CD14-positive monocyte (primary cell): ENCODE measurements around the gene ARMC8. TPM values are rescaled to one million over a fixed set of nuclear protein-coding genes. Genes with fewer than 3 reads are reported as not detected.

Source experiments
- DNase-seq, 3 donors: peaks; one replicate each; pipeline ENCODE4 v3.0.0-alpha.2; 2011 to 2022
- H2AFZ ChIP-seq: 2 replicates; pipeline ENCODE4 v1.6.0; 2012; ENCODE audit warnings: mild to moderate bottlenecking, low read depth, low read length, inconsistent platforms; ENCODE audit not compliant: insufficient read depth, poor library complexity, severe bottlenecking
- H3K27ac ChIP-seq, 2 donors: 1 replicate in 1 of 2; 2 replicates in 1 of 2; pipeline ENCODE4 v1.5.1; 2012 to 2013; ENCODE audit warnings: low read length in 2 of 2, control low read depth in 1 of 2, inconsistent platforms in 1 of 2, low read depth in 1 of 2, mild to moderate bottlenecking in 1 of 2
- H3K27me3 ChIP-seq, 2 donors: one replicate each; pipeline versions ENCODE4 v1.6.0 to v1.6.1; 2011 to 2013; ENCODE audit warnings: low read length in 2 of 2; ENCODE audit not compliant: control insufficient read depth in 2 of 2, insufficient read depth in 2 of 2
- H3K36me3 ChIP-seq, 2 donors: replicated peaks in 1 of 2; 1 replicate in 1 of 2; 2 replicates in 1 of 2; pipeline versions ENCODE4 v1.5.1 to v1.6.1; 2012 to 2013; ENCODE audit warnings: low read length in 2 of 2, control low read depth in 1 of 2, inconsistent platforms in 1 of 2, mild to moderate bottlenecking in 1 of 2; ENCODE audit not compliant: insufficient read depth in 2 of 2, control insufficient read depth in 1 of 2
- H3K4me1 ChIP-seq, 2 donors: 1 replicate in 1 of 2; 2 replicates in 1 of 2; pipeline versions ENCODE4 v1.5.1 to v1.6.1; 2012 to 2013; ENCODE audit warnings: low read length in 2 of 2, control low read depth in 1 of 2, inconsistent platforms in 1 of 2, mild to moderate bottlenecking in 1 of 2, moderate library complexity in 1 of 2; ENCODE audit not compliant: insufficient read depth in 2 of 2, control insufficient read depth in 1 of 2
- H3K4me2 ChIP-seq: replicated peaks from 2 replicates; pipeline ENCODE3; 2012; ENCODE audit warnings: low read length, moderate library complexity, mild to moderate bottlenecking; ENCODE audit not compliant: poor library complexity, severe bottlenecking; ENCODE audit errors: extremely low read depth
- H3K4me3 ChIP-seq, 3 experiments: fragments of 200-600 bp in 1 of 3; sonication (generic) in 1 of 3; replicated peaks in 1 of 3; 1 replicate in 2 of 3; 2 replicates in 1 of 3; pipeline ENCODE4 v1.5.1; 2011 to 2013; ENCODE audit warnings: low read length in 3 of 3, mild to moderate bottlenecking in 3 of 3, control low read depth in 2 of 3, low read depth in 2 of 3, inconsistent platforms in 1 of 3, moderate library complexity in 1 of 3
- H3K79me2 ChIP-seq: 2 replicates; pipeline ENCODE4 v1.6.0; 2012; ENCODE audit warnings: mild to moderate bottlenecking, control low read depth, inconsistent platforms, low read length, moderate library complexity; ENCODE audit not compliant: insufficient read depth
- H3K9ac ChIP-seq: 2 replicates; pipeline ENCODE4 v1.6.0; 2017; ENCODE audit warnings: low read length, mild to moderate bottlenecking; ENCODE audit not compliant: insufficient read depth, poor library complexity, severe bottlenecking
- H3K9me3 ChIP-seq, 2 donors: replicated peaks in 1 of 2; 1 replicate in 1 of 2; 2 replicates in 1 of 2; pipeline versions ENCODE4 v1.5.1 to v1.6.1; 2012 to 2013; ENCODE audit warnings: low read length in 2 of 2, control low read depth in 1 of 2; ENCODE audit not compliant: control insufficient read depth in 1 of 2, insufficient read depth in 1 of 2
- H4K20me1 ChIP-seq: 2 replicates; pipeline ENCODE4 v1.6.0; 2012; ENCODE audit warnings: mild to moderate bottlenecking, low read length, control low read depth, moderate library complexity; ENCODE audit not compliant: insufficient read depth
- H3K27ac Mint-ChIP-seq, 7 donors: one replicate each; pipeline ENCODE4 v1.8.0; 2020; ENCODE audit warnings: mild to moderate bottlenecking in 7 of 7, mixed read lengths in 7 of 7, moderate library complexity in 6 of 7, inconsistent platforms in 2 of 7
- H3K27me3 Mint-ChIP-seq, 3 donors: one replicate each; pipeline ENCODE4 v1.8.0; 2021 to 2022; ENCODE audit warnings: low read depth in 3 of 3, mild to moderate bottlenecking in 3 of 3, mixed read lengths in 3 of 3, moderate library complexity in 3 of 3, inconsistent platforms in 1 of 3
- H3K36me3 Mint-ChIP-seq, 2 donors: one replicate each; pipeline ENCODE4 v1.8.0; 2020; ENCODE audit warnings: mixed read lengths in 2 of 2, inconsistent platforms in 1 of 2, mild to moderate bottlenecking in 1 of 2
- H3K4me1 Mint-ChIP-seq: one replicate; pipeline ENCODE4 v1.8.0; 2020; ENCODE audit warnings: mild to moderate bottlenecking, mixed read lengths
- H3K4me3 Mint-ChIP-seq, 2 donors: one replicate each; pipeline ENCODE4 v1.8.0; 2020; ENCODE audit warnings: mild to moderate bottlenecking in 2 of 2, mixed read lengths in 2 of 2, moderate library complexity in 1 of 2
- H3K9me3 Mint-ChIP-seq, 7 donors: one replicate each; pipeline ENCODE4 v1.8.0; 2020 to 2022; ENCODE audit warnings: mixed read lengths in 7 of 7, mild to moderate bottlenecking in 6 of 7, moderate library complexity in 6 of 7, inconsistent platforms in 2 of 7
- CTCF ChIP-seq: fragments of 200-600 bp; IDR thresholded peaks from one replicate; pipeline ENCODE4 v1.8.0; 2022; ENCODE audit warnings: antibody characterized with exemption, mild to moderate bottlenecking
- WGBS: methylation state at CpG from one replicate; pipeline ENCODE4 v1.1.5; 2013; ENCODE audit warnings: missing lambda C conversion rate; ENCODE audit not compliant: insufficient coverage; 5-methylcytosine and 5-hydroxymethylcytosine counted together
- intact Hi-C, 2 donors: fragments of 100-400 bp; cut with micrococcal nuclease; formaldehyde crosslinking; loops; one replicate each; pipeline versions ENCODE4 v1.15.0 to v1.15.1; 2023
- polyA plus RNA-seq, 3 donors: library from polyadenylated mRNA; depleted of rRNA in 1 of 3; unstranded in 2 of 3; stranded (reverse) in 1 of 3; fragments of 300-500 nt in 2 of 3; fragments of >200 nt in 1 of 3; fragmentation: Illumina TruSeq in 2 of 3; gene quantifications; 1 replicate in 2 of 3; 2 replicates in 1 of 3; pipeline ENCODE4 v1.2.3, GENCODE V29; 2012 to 2021

ARMC8 gene
- polyA plus RNA-seq, 3 donors: 34.3 to 43.9 (median 42.0) TPM

DNA sequence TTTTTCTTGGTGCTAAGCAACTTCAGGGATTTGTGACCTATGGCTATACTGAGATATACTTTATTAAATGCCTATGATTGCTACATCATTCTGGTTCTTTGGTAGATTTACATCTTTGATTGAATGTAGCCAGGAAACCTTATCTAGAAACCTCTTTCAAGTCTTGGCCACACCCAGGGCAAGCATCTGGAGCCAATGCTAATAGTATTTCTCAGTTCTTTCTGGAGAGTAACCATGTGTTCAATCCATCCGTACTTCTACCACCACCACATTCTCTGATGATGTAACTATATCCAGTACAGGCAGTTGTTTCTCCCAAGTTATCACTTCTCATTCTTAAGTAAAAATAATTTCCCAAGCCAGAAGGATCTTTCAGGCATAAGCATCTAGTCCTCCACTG, 73.5 kb downstream of the ARMC8 start:
- H3K4me3 ChIP-seq: no peak overlapping the region
- H3K27ac ChIP-seq: no peak overlapping the region
- no peak overlapping the region for H2AFZ ChIP-seq
- no peak for TF ChIP-seq CTCF
- no peaks in the 10 kb centered on the region for H3K79me2 ChIP-seq
- peaks cover 22 to 72% of the 10 kb centered on the region in 2 donors for H3K36me3 ChIP-seq
- peaks cover 0 to 3% (median 0%) of the 10 kb centered on the region in 7 donors for H3K9me3 Mint-ChIP-seq
- no peaks in the 10 kb centered on the region for H3K4me1 ChIP-seq
- H3K9ac ChIP-seq: no peak overlapping the region
- H3K27ac Mint-ChIP-seq: no peak overlapping the region
- intact Hi-C loops: no loop called here
- no peaks in the 10 kb centered on the region for H3K27me3 ChIP-seq
- no peaks in the 10 kb centered on the region for H3K9me3 ChIP-seq
- H3K27me3 Mint-ChIP-seq: peaks cover 0 to 2% (median 2%) of the 10 kb centered on the region in 3 donors
- peaks cover 39 to 47% of the 10 kb centered on the region in 2 donors for H3K36me3 Mint-ChIP-seq
- no peaks in the 10 kb centered on the region for H4K20me1 ChIP-seq
- no peak overlapping the region for H3K4me3 Mint-ChIP-seq
- no peak overlapping the region for H3K4me2 ChIP-seq
- no peak for DNase-seq
- no peaks in the 10 kb centered on the region for H3K4me1 Mint-ChIP-seq
- WGBS: 100% methylated on average over 1 of the region's 1 CpG

DNA sequence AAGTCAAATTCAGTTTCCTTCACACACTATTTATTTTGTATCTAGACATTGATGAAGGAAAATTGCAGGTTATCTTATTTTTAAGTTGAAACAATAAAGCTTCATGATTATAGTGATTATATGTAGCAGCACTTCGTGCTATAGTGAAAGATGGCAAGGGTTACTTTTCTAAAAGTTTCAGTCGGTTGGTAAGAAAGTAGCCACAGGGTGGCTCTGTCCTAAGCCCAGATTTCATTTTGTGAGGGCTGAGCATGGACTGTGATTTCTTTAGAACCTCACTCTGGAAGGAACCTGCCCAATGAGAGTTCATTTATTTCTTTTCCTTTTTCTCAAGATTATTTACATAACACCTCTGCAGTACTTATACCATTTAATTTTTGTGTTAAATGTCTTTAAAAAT, 76.0 kb downstream of the ARMC8 start:
- Histone ChIP-seq H3K36me3 (peaks cover 34 to 84% of the 10 kb centered on the region in 2 donors), H3K27me3 (no peaks in the 10 kb centered on the region), H3K4me1 (no peaks in the 10 kb centered on the region), H3K79me2 (no peaks in the 10 kb centered on the region), H3K9me3 (no peaks in the 10 kb centered on the region), H4K20me1 (no peaks in the 10 kb centered on the region), H3K9ac (no peak overlapping the region), H2AFZ (no peak overlapping the region), H3K4me3 (no peak overlapping the region), H3K27ac (no peak overlapping the region), H3K4me2 (no peak overlapping the region)
- Mint-ChIP-seq H3K27ac (no peak overlapping the region), H3K4me1 (no peaks in the 10 kb centered on the region), H3K36me3 (peaks cover 46 to 66% of the 10 kb centered on the region in 2 donors), H3K4me3 (no peak overlapping the region), H3K9me3 (no peaks in the 10 kb centered on the region), H3K27me3 (peaks cover 0 to 2% (median 0%) of the 10 kb centered on the region in 3 donors)
- no CpG with 5 or more reads among the region's 2 CpGs for WGBS
- no peak for DNase-seq
- TF ChIP-seq CTCF: no peak
- intact Hi-C loops: no loop called here
